HG02678 (cell line): ENCODE data around the gene OR2S2.

Experiments
- ATAC-seq: cut with Tn5 transposase; IDR thresholded peaks from one replicate; pipeline ENCODE4 v1.9.1; 2021; ENCODE audit warnings: mild to moderate bottlenecking, moderate library complexity; ENCODE audit not compliant: unreplicated experiment

OR2S2 gene

GRCh38 chr9:35910613-35911359 lies 47.2 kb downstream of the OR2S2 start:
- ATAC-seq = no peak

GRCh38 chr9:35909687-35910612 lies 48.0 kb downstream of the OR2S2 start:
- no peak for ATAC-seq

DNA sequence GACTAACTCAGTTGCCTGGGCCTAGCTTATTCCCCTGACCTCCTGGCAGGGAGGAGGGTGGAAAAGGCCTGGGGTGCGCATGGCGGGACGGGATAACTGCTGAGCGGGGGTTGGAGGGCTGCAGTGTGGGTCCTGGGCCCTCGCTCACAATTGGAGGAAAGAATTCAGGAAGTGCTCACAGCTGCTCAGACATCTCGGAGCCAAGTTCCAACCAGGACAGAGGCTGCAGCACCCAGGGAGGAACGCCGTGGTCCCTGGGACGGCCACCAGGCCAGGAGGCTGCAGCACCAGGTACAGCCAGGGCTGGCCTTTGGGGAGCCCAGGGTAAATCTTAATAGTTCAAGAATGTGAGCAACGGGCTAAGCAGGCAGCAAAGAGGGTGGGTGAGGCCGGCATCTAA lies 48.7 kb downstream of the OR2S2 start, which contains the start of gene SPAAR:
SPAAR (plus strand) TSS at position 217 of the 400 bp plus-strand sequence. CDS start 974 bp downstream, outside the sequence.
- no peak for ATAC-seq

DNA sequence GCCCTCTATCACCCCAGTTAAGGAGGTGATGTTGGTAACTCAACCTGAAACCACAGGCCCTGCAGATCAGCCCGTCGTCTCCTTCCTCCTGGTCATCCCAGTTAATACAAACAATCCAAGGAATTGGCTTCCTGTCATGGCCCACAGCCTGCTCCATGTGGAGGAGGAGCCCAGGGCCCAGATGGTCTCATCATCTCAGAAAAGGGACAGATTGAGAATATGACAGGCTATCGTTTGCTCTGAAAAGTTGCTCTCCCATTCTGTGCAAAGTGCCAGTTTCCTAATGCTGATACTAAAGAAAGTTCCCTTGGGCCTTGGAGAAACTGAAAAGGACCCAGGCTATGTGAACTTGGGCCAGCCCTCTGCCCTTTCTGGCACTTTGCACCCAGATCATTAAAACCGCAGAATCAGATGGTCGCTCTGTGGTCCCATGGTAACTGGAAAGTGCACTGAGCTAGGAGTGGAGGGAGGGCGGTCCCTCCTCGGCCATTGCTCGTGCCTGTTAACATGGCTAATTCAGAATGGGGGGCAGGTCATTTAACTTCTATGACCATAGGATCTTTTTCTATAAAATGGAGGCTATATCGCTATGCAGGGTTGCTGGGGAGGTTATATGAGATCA lies 49.3 kb downstream of the OR2S2 start:
- no peak for ATAC-seq

- ATAC-seq = no peak
Measured at GRCh38 chr9:35907711-35908503, 50.0 kb downstream of the OR2S2 start.
